Ishikawa (cell line): Measurements from ENCODE around the gene TCHP.

Source experiments
- CEBPB ChIP-seq: IDR thresholded peaks from 2 replicates; pipeline ENCODE4 v1.6.1; 2012
- CREB1 ChIP-seq: IDR thresholded peaks from 2 replicates; pipeline ENCODE4 v1.6.1; 2012; ENCODE audit warnings: low read depth
- EGR1 ChIP-seq: IDR thresholded peaks from 2 replicates; pipeline ENCODE4 v1.6.1; 2012
- EP300 ChIP-seq: IDR thresholded peaks from 2 replicates; pipeline ENCODE4 v1.6.1; 2012; ENCODE audit warnings: borderline replicate concordance
- FOXM1 ChIP-seq: IDR thresholded peaks from 2 replicates; pipeline ENCODE4 v1.6.1; 2012; ENCODE audit warnings: low read depth, borderline replicate concordance
- MAX ChIP-seq: IDR thresholded peaks from 2 replicates; pipeline ENCODE4 v1.6.1; 2012
- NFIC ChIP-seq: IDR thresholded peaks from 2 replicates; pipeline ENCODE4 v1.6.1; 2012
- RAD21 ChIP-seq: IDR thresholded peaks from 2 replicates; pipeline ENCODE4 v1.6.1; 2012; ENCODE audit warnings: low read depth
- REST ChIP-seq: IDR thresholded peaks from 2 replicates; pipeline ENCODE4 v1.6.1; 2012; ENCODE audit warnings: low read depth, mild to moderate bottlenecking
- TAF1 ChIP-seq: IDR thresholded peaks from 2 replicates; pipeline ENCODE4 v1.6.1; 2012; ENCODE audit warnings: low read depth, mild to moderate bottlenecking
- TCF12 ChIP-seq: IDR thresholded peaks from 2 replicates; pipeline ENCODE4 v1.6.1; 2012; ENCODE audit warnings: low read depth
- TEAD4 ChIP-seq: IDR thresholded peaks from 2 replicates; pipeline ENCODE4 v1.6.1; 2012
- USF1 ChIP-seq: IDR thresholded peaks from 2 replicates; pipeline ENCODE4 v1.6.1; 2012
- YY1 ChIP-seq: IDR thresholded peaks from 2 replicates; pipeline ENCODE4 v1.6.1; 2012; ENCODE audit warnings: low read depth
- ZBTB7A ChIP-seq: IDR thresholded peaks from 2 replicates; pipeline ENCODE4 v1.6.1; 2012; ENCODE audit warnings: low read depth

The TCHP gene

GRCh38 chr12:109963330-109963729, 63.3 kb downstream of the TCHP start:
- TF ChIP-seq USF1, result no peak
- TF ChIP-seq YY1, result no peak
- no peak for TF ChIP-seq EP300

- TF ChIP-seq FOXM1 (no peak), TCF12 (no peak), ZBTB7A (no peak), EP300 (no peak), MAX (no peak), YY1 (no peak), CEBPB (no peak)
These were observed 63.8 kb downstream of the TCHP start for GRCh38 chr12:109963743-109964429.

GRCh38 chr12:109966546-109966945, 66.5 kb downstream of the TCHP start:
- TF ChIP-seq CEBPB (no peak), MAX (no peak), FOXM1 (no peak), REST (no peak), ZBTB7A (no peak), EGR1 (no peak), TCF12 (no peak), CREB1 (no peak), NFIC (no peak), YY1 (no peak), TAF1 (no peak), RAD21 (no peak), TEAD4 (no peak), EP300 (no peak), USF1 (no peak)

- TF ChIP-seq CEBPB, result no peak
- TF ChIP-seq TEAD4, result no peak
- no peak for TF ChIP-seq YY1
- TF ChIP-seq MAX, result no peak
- no peak for TF ChIP-seq CREB1
- TF ChIP-seq EP300, result no peak
- TF ChIP-seq RAD21, result no peak
- no peak for TF ChIP-seq ZBTB7A
- no peak for TF ChIP-seq NFIC
These were observed 67.4 kb downstream of the TCHP start for GRCh38 chr12:109967383-109968031.
